ENCODE results near the gene NRP2.

- no peak for TF ChIP-seq CTCF (IDR thresholded peaks at IDR 0.05)
- no peak for TF ChIP-seq POLR2A (IDR thresholded peaks at IDR 0.05)
Observed at GRCh38 chr2:205754285-205754923, 72.1 kb downstream of the NRP2 start.
